Measurements from ENCODE around the gene PIGQ. TPM values are rescaled to one million over a fixed set of nuclear protein-coding genes. Genes with fewer than 3 reads are reported as not detected.

PIGQ gene
- polyA plus RNA-seq, 2 of the 4 experiments (the other 2 are of a cell fraction): 13.2 to 31.2 TPM

GRCh38 chr16:615122-615521 is 45.4 kb downstream of the PIGQ start:
- ATAC-seq: no peak

GRCh38 chr16:616733-617586 is 47.2 kb downstream of the PIGQ start:
- Histone ChIP-seq H3K4me1 (peaks cover 9% of the 10 kb centered on the region), H3K4me2 (no peak overlapping the region), H3K4me3 (no peak overlapping the region), H3K9me3 (no peaks in the 10 kb centered on the region), H3K27ac (no peak overlapping the region)
- POLR2A ChIA-PET: no interaction called here
- 91% methylated on average over 23 of the region's 39 CpGs for WGBS (ENCODE audit: missing lambda C conversion rate)
- CTCF ChIA-PET: no interaction called here
- DNase-seq (ENCODE audit: low read depth in 1 of 2, low spot score in 1 of 2) (no peak), ATAC-seq (peak in 1 of 2 experiments; percentile 36; a peak in 1 of 6 replicates), FAIRE-seq (no peak)
- TF ChIP-seq ELK1 (IDR thresholded peaks at IDR 0.05; ENCODE audit: low read depth, low read length): no peak

More at GRCh38 chr16:615122-615521, 45.4 kb downstream of the PIGQ start:
- ChIA-PET POLR2A (no interaction called here), CTCF (no interaction called here)
- H3K27ac ChIP-seq: no peak overlapping the region
- TF ChIP-seq E2F6 (IDR thresholded peaks at IDR 0.05; ENCODE audit: borderline replicate concordance, low read depth) (no peak), POLR2AphosphoS2 (conservative IDR thresholded peaks at IDR 0.05; ENCODE audit: low read length) (no peak)
- FAIRE-seq (no peak), DNase-seq (ENCODE audit: low read depth in 1 of 2, low spot score in 1 of 2) (no peak)
- no peak overlapping the region for H3K4me2 ChIP-seq
- H3K4me1 ChIP-seq: no peaks in the 10 kb centered on the region
- H3K9me3 ChIP-seq: no peaks in the 10 kb centered on the region
- WGBS (ENCODE audit: missing lambda C conversion rate): 93% methylated on average over 13 of the region's 13 CpGs
- no peak overlapping the region for H3K4me3 ChIP-seq

- TF ChIP-seq MYC (IDR thresholded peaks at IDR 0.05; ENCODE audit: borderline replicate concordance, low read length): no peak
- TF ChIP-seq MAFK (IDR thresholded peaks at IDR 0.05; ENCODE audit: partially characterized antibody): no peak
- no peak for TF ChIP-seq TFCP2L1 (CRISPR knock-in tag; IDR thresholded peaks at IDR 0.05)
- TF ChIP-seq SMC3 (IDR thresholded peaks at IDR 0.05): no peak
- TF ChIP-seq CHD4 (IDR thresholded peaks at IDR 0.05; ENCODE audit: borderline replicate concordance): no peak
- no peak for TF ChIP-seq USF2 (IDR thresholded peaks at IDR 0.05)
- no peak for TF ChIP-seq RFX5 (IDR thresholded peaks at IDR 0.05)
- no peak for TF ChIP-seq ZC3H11A (IDR thresholded peaks at IDR 0.05)
- TF ChIP-seq CBX2 (IDR thresholded peaks at IDR 0.05; ENCODE audit: borderline replicate concordance, low read depth): no peak
- no peak for TF ChIP-seq HOXA7 (CRISPR knock-in tag; IDR thresholded peaks at IDR 0.05)
- no peak for TF ChIP-seq ZNF302 (CRISPR knock-in tag; IDR thresholded peaks at IDR 0.05)
- TF ChIP-seq NPAS2 (CRISPR knock-in tag; IDR thresholded peaks at IDR 0.05; ENCODE audit: borderline replicate concordance): no peak
- no peak for TF ChIP-seq MAX (IDR thresholded peaks at IDR 0.05)
- no peak for TF ChIP-seq JUN (IDR thresholded peaks at IDR 0.05)
- Histone ChIP-seq H3K4me2 (no peak overlapping the region), H3K4me3 (no peak overlapping the region), H3K9me3 (no peaks in the 10 kb centered on the region), H3K27ac (no peak overlapping the region), H3K4me1 (peaks cover 17% of the 10 kb centered on the region)
- FAIRE-seq: no peak
- CTCF ChIA-PET: interaction anchor here (0.6 kb wide), 1 partner anchor 383 kb away, joined by 5 read pairs; no protein-coding TSS in a partner anchor
- no peak for DNase-seq (ENCODE audit: low read depth in 1 of 2, low spot score in 1 of 2)
- POLR2A ChIA-PET: no interaction called here
- WGBS (ENCODE audit: missing lambda C conversion rate): 85% methylated on average over 16 of the region's 16 CpGs
- ATAC-seq: no peak
Measured at GRCh38 chr16:617855-618254, 48.1 kb downstream of the PIGQ start.
